D721Med (cell line): ENCODE measurements around the gene ROR2.

ENCODE experiments used
- DNase-seq: peaks from one replicate; pipeline ENCODE4 v3.0.0; 2011; ENCODE audit warnings: low spot score; ENCODE audit not compliant: insufficient read length
- FAIRE-seq: peaks from 2 replicates; lab custom pipeline; 2011; peaks lifted over from hg19 to GRCh38; lab: Jason Lieb, UNC
- CTCF ChIP-seq: IDR thresholded peaks from 2 replicates; pipeline ENCODE4 v1.5.1; 2012; ENCODE audit warnings: mild to moderate bottlenecking, control low read depth; ENCODE audit not compliant: insufficient read depth; ENCODE audit errors: missing control alignments

The ROR2 gene

GRCh38 chr9:91676046-91676445, 274.0 kb downstream of the ROR2 start:
- TF ChIP-seq CTCF, result peak; percentile 61
- FAIRE-seq, result no peak
- DNase-seq, result no peak

- no peak for FAIRE-seq
Observed at GRCh38 chr9:91664663-91665062, 285.4 kb downstream of the ROR2 start.

GRCh38 chr9:91663858-91664257, 286.2 kb downstream of the ROR2 start:
- TF ChIP-seq CTCF, result no peak
- DNase-seq, result no peak
- FAIRE-seq, result no peak

More at GRCh38 chr9:91664663-91665062, 285.4 kb downstream of the ROR2 start:
- no peak for DNase-seq
- no peak for TF ChIP-seq CTCF

GRCh38 chr9:91661451-91661850, 288.6 kb downstream of the ROR2 start:
- FAIRE-seq (no peak), DNase-seq (no peak)
- no peak for TF ChIP-seq CTCF

GRCh38 chr9:91660521-91660920, 289.5 kb downstream of the ROR2 start:
- no peak for FAIRE-seq
- no peak for TF ChIP-seq CTCF
- no peak for DNase-seq

- TF ChIP-seq CTCF, result peak; percentile 37
- DNase-seq, result no peak
- no peak for FAIRE-seq
Observed at GRCh38 chr9:91659529-91660495, 290.2 kb downstream of the ROR2 start.

- TF ChIP-seq CTCF, result no peak
- DNase-seq (no peak), FAIRE-seq (no peak)
Observed at GRCh38 chr9:91658513-91659105, 291.4 kb downstream of the ROR2 start.
